Esophagus (tissue), 2 donors: ENCODE measurements around the gene GRM4. TPM values are rescaled to one million over a fixed set of nuclear protein-coding genes. Genes with fewer than 3 reads are reported as not detected.

Experiments
- H3K27ac ChIP-seq, 2 donors: one replicate each; pipeline ENCODE4 v1.5.1; 2013; ENCODE audit warnings: low read depth in 2 of 2, mild to moderate bottlenecking in 2 of 2, inconsistent platforms in 1 of 2, low read length in 1 of 2, moderate library complexity in 1 of 2
- H3K27me3 ChIP-seq, 2 donors: one replicate each; pipeline ENCODE4 v1.6.1; 2013; ENCODE audit warnings: low read length in 2 of 2, control low read depth in 1 of 2, mild to moderate bottlenecking in 1 of 2; ENCODE audit not compliant: insufficient read depth in 2 of 2, control insufficient read depth in 1 of 2
- H3K36me3 ChIP-seq, 2 donors: one replicate each; pipeline ENCODE4 v1.6.1; 2013; ENCODE audit warnings: low read length in 1 of 2; ENCODE audit not compliant: control insufficient read depth in 2 of 2, insufficient read depth in 2 of 2
- H3K4me1 ChIP-seq, 2 donors: one replicate each; pipeline ENCODE4 v1.6.1; 2013; ENCODE audit warnings: low read length in 1 of 2; ENCODE audit not compliant: control insufficient read depth in 2 of 2, insufficient read depth in 2 of 2
- H3K4me3 ChIP-seq, 2 donors: one replicate each; pipeline ENCODE4 v1.5.1; 2013; ENCODE audit warnings: low read length in 2 of 2, mild to moderate bottlenecking in 2 of 2, low read depth in 1 of 2, moderate library complexity in 1 of 2
- H3K9me3 ChIP-seq, 2 donors: one replicate each; pipeline ENCODE4 v1.6.1; 2013; ENCODE audit warnings: mild to moderate bottlenecking in 2 of 2, low read depth in 1 of 2, low read length in 1 of 2, moderate library complexity in 1 of 2; ENCODE audit not compliant: control insufficient read depth in 2 of 2, insufficient read depth in 1 of 2
- WGBS, 2 donors: extraction: QIAGEN DNeasy Blood & Tissue Kit; methylation state at CpG; one replicate each; pipeline ENCODE4 v1.1.7; 2013; 5-methylcytosine and 5-hydroxymethylcytosine counted together
- polyA plus RNA-seq, 2 donors: library from polyadenylated mRNA; stranded (reverse); fragments of 200-250 nt; gene quantifications; one replicate each; pipeline ENCODE4 v1.2.3, GENCODE V29; 2013
- donor health status: healthy with polysubstance abuse.
- donor health status: Bipolar disorder and iron deficiency.

The GRM4 gene
- polyA plus RNA-seq, 2 donors = 0.01 TPM; not detected in 1

DNA sequence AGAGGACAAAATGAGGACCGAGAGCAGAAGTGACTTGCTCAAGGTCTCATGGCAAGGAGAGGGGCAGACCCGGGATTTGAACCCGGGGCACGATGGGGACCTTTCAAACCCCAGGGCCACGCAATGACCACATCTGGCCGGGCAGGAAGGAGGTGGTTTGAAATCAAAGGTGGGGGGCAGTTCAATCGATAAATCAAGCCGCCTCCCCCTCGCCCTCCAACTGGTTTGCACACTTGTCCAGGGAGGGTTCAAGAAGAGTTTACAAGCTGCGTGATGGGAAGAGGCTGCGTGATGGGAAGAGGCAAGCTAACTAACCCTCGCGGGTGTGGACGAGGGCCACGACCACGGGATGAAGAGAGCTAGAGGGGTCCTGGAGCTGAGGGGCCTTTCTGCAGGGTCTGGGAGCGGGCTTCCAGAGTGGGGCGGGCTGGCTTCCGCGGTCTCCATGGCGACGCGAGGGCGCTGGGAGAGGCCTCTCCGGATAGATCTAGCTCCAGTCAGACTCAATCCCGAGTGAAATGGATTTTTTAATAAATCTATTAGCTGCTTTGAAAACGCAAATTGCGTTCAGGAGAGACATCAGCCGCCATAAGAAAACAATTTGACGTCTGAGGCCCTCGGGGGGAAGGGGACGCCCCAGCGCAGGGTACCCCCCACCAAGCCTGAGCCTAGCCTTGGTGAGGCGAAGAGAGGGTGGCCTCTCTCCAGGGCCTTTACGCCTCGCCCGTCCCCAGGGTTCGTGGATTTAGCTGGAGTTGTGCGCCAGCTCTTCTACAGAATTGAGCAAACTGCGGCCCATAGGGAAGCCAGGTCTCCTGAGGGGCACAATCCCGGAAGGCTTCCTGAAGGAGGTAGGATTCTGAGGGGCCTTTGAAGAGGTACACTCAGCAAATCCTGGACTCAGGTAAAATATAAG, 143.9 kb downstream of the GRM4 start:
- Histone ChIP-seq H3K27me3 (no peaks in the 10 kb centered on the region), H3K9me3 (no peaks in the 10 kb centered on the region), H3K4me3 (no peak overlapping the region), H3K36me3 (no peaks in the 10 kb centered on the region), H3K4me1 (no peaks in the 10 kb centered on the region), H3K27ac (no peak overlapping the region)
- 67 to 68% methylated on average over 41 of the region's 41 CpGs for WGBS, 2 donors

DNA sequence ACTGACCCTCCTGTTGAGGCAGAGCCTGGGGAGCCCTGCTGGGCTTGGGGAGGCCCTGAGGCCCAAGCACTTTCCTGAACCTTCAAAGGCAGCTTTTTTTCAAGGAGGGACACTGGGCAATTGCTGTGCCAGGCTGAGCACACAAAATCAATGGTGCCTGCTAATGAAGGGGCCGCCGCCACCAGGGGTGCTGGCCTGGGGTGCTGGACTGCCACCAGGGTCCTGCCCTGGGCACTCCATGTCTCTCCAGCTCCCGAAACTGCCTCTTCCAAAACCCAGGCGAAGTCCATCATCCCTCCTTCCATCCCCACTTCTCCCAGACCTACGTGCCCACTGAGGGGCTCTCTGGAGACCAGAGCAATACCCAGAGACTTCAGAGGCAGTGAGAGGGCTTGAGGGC, 145.6 kb downstream of the GRM4 start:
- H3K4me3 ChIP-seq = no peak overlapping the region
- H3K4me1 ChIP-seq = no peaks in the 10 kb centered on the region
- H3K27ac ChIP-seq = no peak overlapping the region
- no peaks in the 10 kb centered on the region for H3K27me3 ChIP-seq
- H3K9me3 ChIP-seq = no peaks in the 10 kb centered on the region
- H3K36me3 ChIP-seq = no peaks in the 10 kb centered on the region
- WGBS, 2 donors = 88 to 89% methylated on average over 4 to 5 of the region's 5 CpGs

DNA sequence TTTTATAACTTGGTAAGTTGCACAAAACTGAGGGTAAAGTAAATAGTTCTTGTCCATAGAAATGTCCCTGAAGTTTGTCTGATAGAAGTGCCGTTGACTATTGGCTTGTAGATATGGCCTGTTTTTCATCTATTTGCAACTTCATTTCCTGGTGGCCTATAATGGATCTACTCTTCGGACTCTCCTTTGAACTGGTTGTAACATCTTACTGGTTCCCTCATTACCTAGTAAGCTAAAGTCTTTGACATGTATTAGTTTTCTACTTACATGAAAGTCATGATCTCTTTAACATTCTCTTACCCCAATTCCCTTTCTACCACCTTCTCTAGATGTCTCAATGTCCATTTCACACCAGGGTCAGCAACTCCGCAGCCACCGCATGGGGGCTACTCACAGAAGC, 146.3 kb downstream of the GRM4 start:
- Histone ChIP-seq H3K36me3 (no peaks in the 10 kb centered on the region), H3K27ac (no peak overlapping the region), H3K27me3 (no peaks in the 10 kb centered on the region), H3K4me3 (no peak overlapping the region), H3K4me1 (no peaks in the 10 kb centered on the region), H3K9me3 (no peaks in the 10 kb centered on the region)
- WGBS, 2 donors = 93% methylated on average over 4 of the region's 4 CpGs

DNA sequence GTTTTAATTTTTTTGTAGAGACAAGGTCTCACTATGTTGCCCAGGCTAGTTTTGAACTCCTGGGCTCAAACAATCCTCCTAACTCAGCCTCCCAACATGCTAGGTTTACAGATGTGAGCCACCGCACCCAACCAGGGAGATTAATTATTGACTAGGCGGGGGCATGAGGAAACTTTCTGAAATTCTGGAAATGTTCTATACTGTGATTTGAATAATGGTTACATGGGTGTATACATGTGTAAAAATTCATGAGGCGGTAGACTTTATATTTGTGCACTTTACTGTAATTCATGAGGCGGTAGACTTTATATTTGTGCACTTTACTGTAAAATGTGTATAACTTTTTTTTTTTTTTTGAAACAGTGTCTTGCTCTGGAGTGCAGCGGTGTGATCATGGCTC, 147.2 kb downstream of the GRM4 start:
- H3K27ac ChIP-seq = no peak overlapping the region
- no peaks in the 10 kb centered on the region for H3K4me1 ChIP-seq
- no peaks in the 10 kb centered on the region for H3K36me3 ChIP-seq
- H3K27me3 ChIP-seq = no peaks in the 10 kb centered on the region
- 94 to 96% methylated on average over 5 of the region's 5 CpGs for WGBS, 2 donors
- no peaks in the 10 kb centered on the region for H3K9me3 ChIP-seq
- no peak overlapping the region for H3K4me3 ChIP-seq

DNA sequence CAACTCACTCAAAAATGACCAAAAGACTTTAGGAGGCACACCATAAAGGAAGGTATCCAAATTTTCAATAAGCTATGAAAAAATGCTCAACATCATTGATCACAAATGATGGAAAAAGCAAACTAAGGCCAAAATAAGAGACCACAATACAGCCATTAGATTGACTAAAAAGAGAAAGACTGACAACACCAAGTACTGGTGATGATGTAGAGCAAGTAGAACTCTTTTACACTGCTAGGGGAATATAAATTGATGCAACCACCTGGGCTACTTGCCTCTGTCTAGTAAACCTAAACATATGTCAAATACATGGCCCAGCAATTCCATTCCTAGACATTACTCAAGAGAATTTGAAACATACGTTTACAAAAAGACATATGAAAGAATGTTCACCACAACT, 148.6 kb downstream of the GRM4 start:
- no peaks in the 10 kb centered on the region for H3K36me3 ChIP-seq
- no peaks in the 10 kb centered on the region for H3K27me3 ChIP-seq
- H3K4me3 ChIP-seq = no peak overlapping the region
- H3K9me3 ChIP-seq = no peaks in the 10 kb centered on the region
- WGBS, 2 donors = 82 to 91% methylated on average over 1 of the region's 1 CpG
- no peak overlapping the region for H3K27ac ChIP-seq
- H3K4me1 ChIP-seq = no peaks in the 10 kb centered on the region

DNA sequence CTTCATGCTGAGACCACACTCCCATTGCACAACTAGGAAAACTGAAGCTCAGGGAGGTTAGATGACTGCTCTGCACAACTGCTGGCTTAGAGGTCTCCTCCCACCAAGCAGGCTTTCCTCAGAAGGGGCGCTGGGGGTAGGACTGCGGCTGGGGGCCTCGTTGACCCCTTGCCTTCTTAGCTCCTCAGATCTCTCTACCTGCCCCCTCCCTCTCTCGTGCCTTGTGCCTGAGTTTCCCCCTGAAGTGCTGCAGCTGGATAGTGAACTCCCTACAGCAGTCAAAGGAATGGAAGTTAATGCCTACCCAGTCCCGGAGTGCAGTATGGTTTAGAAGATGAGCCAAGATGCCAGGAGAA, 149.8 kb downstream of the GRM4 start:
- no peaks in the 10 kb centered on the region for H3K27me3 ChIP-seq
- H3K27ac ChIP-seq = no peak overlapping the region
- WGBS, 2 donors = 75% methylated on average over 5 of the region's 5 CpGs
- no peaks in the 10 kb centered on the region for H3K9me3 ChIP-seq
- no peaks in the 10 kb centered on the region for H3K4me1 ChIP-seq
- H3K4me3 ChIP-seq = no peak overlapping the region
- no peaks in the 10 kb centered on the region for H3K36me3 ChIP-seq

DNA sequence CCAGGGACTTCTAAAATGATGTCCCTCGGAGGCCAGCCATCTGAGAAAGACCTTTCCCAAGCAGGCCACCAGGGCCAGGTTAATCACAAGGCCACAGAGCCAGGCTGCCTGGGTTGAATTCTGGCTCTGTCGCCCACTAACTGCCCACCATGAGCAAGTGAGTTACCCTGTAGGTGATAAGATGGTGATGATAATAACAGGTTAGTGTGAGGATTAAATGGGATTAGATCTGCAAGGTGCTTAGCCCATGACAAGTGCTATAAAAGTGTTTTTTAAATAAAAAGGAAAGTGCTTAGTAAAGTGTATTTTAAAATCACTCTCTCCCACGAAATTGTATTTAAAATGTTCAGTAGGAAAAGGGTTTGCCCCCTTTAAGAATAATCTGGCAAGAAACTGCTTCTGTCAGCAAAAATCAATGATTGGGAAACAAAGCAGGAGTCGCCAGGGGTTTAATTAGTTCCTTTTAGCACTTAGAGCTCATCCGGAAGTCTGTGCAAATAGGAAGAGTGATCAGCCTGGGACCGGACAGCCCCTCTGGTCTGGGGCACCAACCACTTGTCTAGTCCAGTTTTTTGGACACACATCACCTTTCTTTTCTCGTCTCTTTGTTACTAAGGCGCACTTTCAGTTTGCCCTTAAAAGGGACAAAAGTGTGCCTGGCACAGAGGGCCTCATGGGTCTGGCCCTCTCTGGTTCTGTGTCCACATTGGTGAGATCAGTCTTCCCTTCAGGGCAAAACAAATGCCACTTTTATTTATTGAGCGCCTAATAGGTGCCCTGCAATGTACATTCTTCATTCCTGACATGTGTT, 150.4 kb downstream of the GRM4 start:
- no peak overlapping the region for H3K27ac ChIP-seq
- no peaks in the 10 kb centered on the region for H3K4me1 ChIP-seq
- no peaks in the 10 kb centered on the region for H3K9me3 ChIP-seq
- no peak overlapping the region for H3K4me3 ChIP-seq
- WGBS, 2 donors = 49 to 58% methylated on average over 9 of the region's 9 CpGs
- no peaks in the 10 kb centered on the region for H3K27me3 ChIP-seq
- no peaks in the 10 kb centered on the region for H3K36me3 ChIP-seq

DNA sequence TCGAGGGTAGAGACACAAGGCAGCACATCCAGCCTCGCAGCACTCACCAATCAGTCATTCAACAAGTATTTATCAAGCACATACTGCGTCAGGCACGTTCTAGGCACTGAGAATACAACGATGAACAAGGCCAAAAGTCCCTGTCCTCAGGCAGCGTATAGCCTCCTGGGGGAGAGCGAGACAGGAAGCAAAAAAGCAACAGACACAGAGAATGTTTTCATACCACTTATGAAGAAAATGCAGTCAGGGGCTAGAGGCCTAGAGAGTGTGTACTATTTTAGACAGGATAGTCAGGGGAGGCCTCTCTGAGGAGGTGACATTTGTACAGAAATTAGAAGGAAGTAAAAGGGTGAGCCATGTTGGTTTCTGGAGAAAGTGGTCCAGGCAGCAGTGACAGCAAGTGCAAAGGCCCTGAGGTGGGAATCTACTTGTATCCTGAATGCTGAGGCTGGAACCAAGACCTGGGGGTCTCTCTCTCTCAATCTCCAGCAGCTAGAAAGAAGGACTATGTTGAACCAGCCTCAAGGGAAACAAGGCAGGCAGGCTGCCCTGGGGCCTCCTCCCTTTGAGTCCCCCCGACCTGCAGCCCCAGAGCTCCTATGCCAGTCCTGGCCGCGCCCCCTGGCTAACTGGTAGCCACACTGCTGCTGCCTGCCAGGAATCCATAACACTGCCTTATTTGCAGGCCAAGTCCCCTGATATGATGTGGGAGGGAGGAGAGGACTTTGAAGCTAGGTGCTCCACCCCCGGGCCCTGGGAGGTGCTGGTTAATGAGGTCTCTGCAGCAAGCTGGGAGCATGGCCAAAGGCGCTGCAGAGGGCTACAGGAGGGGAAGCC, 151.2 kb downstream of the GRM4 start:
- H3K36me3 ChIP-seq = no peaks in the 10 kb centered on the region

DNA sequence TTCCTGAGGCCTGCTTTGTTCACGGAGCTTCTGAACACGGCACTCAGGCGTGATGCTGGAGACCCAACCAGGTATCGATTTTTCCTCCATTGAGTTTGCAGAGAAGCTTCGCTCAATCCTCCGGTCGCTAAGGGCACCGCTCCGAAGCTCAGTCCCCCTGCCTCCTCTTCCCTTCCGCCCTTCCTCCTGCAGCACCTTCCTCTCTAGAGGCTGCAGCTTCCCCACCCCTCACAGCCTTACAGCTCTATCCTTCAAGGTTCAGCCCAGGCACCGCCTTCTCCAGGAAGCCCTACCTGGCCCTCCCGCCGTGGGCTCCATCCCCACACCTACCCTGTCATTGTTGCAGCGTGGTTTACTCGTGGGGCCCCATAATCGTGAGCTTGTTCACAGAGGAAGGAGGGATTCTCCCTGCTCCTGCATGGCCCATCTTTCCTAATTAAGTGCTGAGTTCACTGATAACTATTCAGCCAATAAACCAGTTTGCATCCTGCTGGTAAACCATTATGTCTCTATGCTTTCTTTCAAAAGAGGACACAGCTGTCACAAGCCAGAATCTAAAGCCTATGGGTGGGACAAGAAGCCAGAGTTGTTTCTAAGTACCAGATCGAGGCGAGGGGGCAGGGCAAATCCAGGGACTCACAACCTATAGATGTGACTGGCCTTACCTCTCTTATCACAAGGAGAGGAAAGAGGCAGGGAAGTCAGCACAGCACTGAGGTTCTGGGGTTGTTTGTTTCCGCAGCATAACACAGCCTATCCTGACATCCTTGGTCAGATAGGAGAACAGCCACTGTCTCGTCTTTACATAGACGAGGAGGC, 152.0 kb downstream of the GRM4 start:
- H3K27me3 ChIP-seq = no peaks in the 10 kb centered on the region
- WGBS, 2 donors = 75 to 77% methylated on average over 21 of the region's 21 CpGs
- H3K4me3 ChIP-seq = no peak overlapping the region
- no peaks in the 10 kb centered on the region for H3K36me3 ChIP-seq
- H3K27ac ChIP-seq = no peak overlapping the region
- H3K9me3 ChIP-seq = no peaks in the 10 kb centered on the region
- no peaks in the 10 kb centered on the region for H3K4me1 ChIP-seq

More for the DNA sequence above, 151.2 kb downstream of the GRM4 start:
- H3K27ac ChIP-seq = no peak overlapping the region
- H3K27me3 ChIP-seq = no peaks in the 10 kb centered on the region
- H3K9me3 ChIP-seq = no peaks in the 10 kb centered on the region
- no peak overlapping the region for H3K4me3 ChIP-seq
- 77 to 82% methylated on average over 11 to 12 of the region's 12 CpGs for WGBS, 2 donors
- H3K4me1 ChIP-seq = no peaks in the 10 kb centered on the region
